WI38 (cell line): Measurements from ENCODE around the gene CARD10.

Experiments used
- H3K4me3 ChIP-seq: 2 replicates; pipeline ENCODE4 v1.5.1; 2011; ENCODE audit warnings: low read depth, mild to moderate bottlenecking, control low read depth, low read length
- CTCF ChIP-seq: IDR thresholded peaks from 2 replicates; pipeline ENCODE4 v1.5.1; 2012; ENCODE audit warnings: low read depth, mild to moderate bottlenecking, control low read depth, low read length

Gene CARD10

GRCh38 chr22:37503850-37504249 lies 15.4 kb downstream of the CARD10 start:
- TF ChIP-seq CTCF, result no peak
- H3K4me3 ChIP-seq, result no peak overlapping the region

- TF ChIP-seq CTCF, result no peak
- no peak overlapping the region for H3K4me3 ChIP-seq
Observed at GRCh38 chr22:37503183-37503683, 16.0 kb downstream of the CARD10 start.

- TF ChIP-seq CTCF, result no peak
Observed at GRCh38 chr22:37502342-37503182, 16.7 kb downstream of the CARD10 start.

GRCh38 chr22:37501610-37502341 lies 17.4 kb downstream of the CARD10 start:
- no peak for TF ChIP-seq CTCF
- no peak overlapping the region for H3K4me3 ChIP-seq

More at GRCh38 chr22:37502342-37503182, 16.7 kb downstream of the CARD10 start:
- H3K4me3 ChIP-seq, result no peak overlapping the region

- TF ChIP-seq CTCF, result no peak
- no peak overlapping the region for H3K4me3 ChIP-seq
Observed at GRCh38 chr22:37500745-37501609, 18.2 kb downstream of the CARD10 start.

GRCh38 chr22:37499789-37500540 lies 19.2 kb downstream of the CARD10 start:
- H3K4me3 ChIP-seq, result no peak overlapping the region
- no peak for TF ChIP-seq CTCF
